K562 (cell line): Measurements from ENCODE around the gene HOXB3. TPM values are rescaled to one million over a fixed set of nuclear protein-coding genes. Genes with fewer than 3 reads are reported as not detected.

Experiments used
- CBFB ChIP-seq: sonication (generic); formaldehyde crosslinking; IDR thresholded peaks from 2 replicates; pipeline ENCODE4 v1.4.0; 2020; ENCODE audit warnings: mild to moderate bottlenecking, missing genetic modification reagents
- EHMT2 ChIP-seq: fragments of 450-650 bp; IDR thresholded peaks from 2 replicates; pipeline ENCODE4 v1.6.1; 2018; ENCODE audit warnings: antibody characterized with exemption
- EP400 ChIP-seq: fragments of 450-650 bp; IDR thresholded peaks from 2 replicates; pipeline ENCODE4 v1.6.1; 2017; ENCODE audit warnings: antibody characterized with exemption, mild to moderate bottlenecking, moderate library complexity
- ETV1 ChIP-seq: fragments of 450-650 bp; conservative IDR thresholded peaks from 2 replicates; pipeline ENCODE4 v1.6.1; 2016; ENCODE audit warnings: missing genetic modification characterization, control low read depth, low read depth, missing compliant biosample characterization
- FOXJ3 ChIP-seq: sonication (generic); formaldehyde crosslinking; IDR thresholded peaks from 2 replicates; pipeline ENCODE4 v1.4.0; 2020; ENCODE audit warnings: mild to moderate bottlenecking, missing genetic modification reagents
- HCFC1 ChIP-seq: IDR thresholded peaks from 2 replicates; pipeline ENCODE4 v1.6.1; 2012; ENCODE audit warnings: low read depth, low read length, improper control_type of control experiment
- JUND ChIP-seq, 2 experiments: IDR thresholded peaks; 2 replicates in 1 of 2; 3 replicates in 1 of 2; pipeline ENCODE4 v1.6.1; 2011; ENCODE audit warnings: borderline replicate concordance in 2 of 2, low read depth in 2 of 2, low read length in 2 of 2, improper control_type of control experiment in 1 of 2, missing biosample characterization in 1 of 2, missing genetic modification characterization in 1 of 2, missing genetic modification reagents in 1 of 2
- MAZ ChIP-seq, 2 experiments: fragments of 450-650 bp in 1 of 2; sonication (generic) in 1 of 2; formaldehyde crosslinking; IDR thresholded peaks in 1 of 2; conservative IDR thresholded peaks in 1 of 2; 2 replicates each; pipeline versions ENCODE4 v1.4.0 to v1.5.0; 2020; ENCODE audit warnings: mild to moderate bottlenecking in 1 of 2, missing genetic modification reagents in 1 of 2
- POU5F1 ChIP-seq: fragments of 150-350 bp; IDR thresholded peaks from 2 replicates; pipeline ENCODE4 v1.6.1; 2014; ENCODE audit warnings: borderline replicate concordance, low read length, low read depth, mild to moderate bottlenecking; ENCODE audit not compliant: partially characterized antibody
- PRMT5 ChIP-seq: sonication (generic); formaldehyde crosslinking; IDR thresholded peaks from 2 replicates; pipeline ENCODE4 v1.5.0; 2020; ENCODE audit warnings: missing genetic modification reagents
- RBM15 ChIP-seq: fragments of 200-400 bp; formaldehyde crosslinking; IDR thresholded peaks from 2 replicates; pipeline ENCODE4 v1.6.1; 2018; ENCODE audit warnings: mild to moderate bottlenecking, low read length, moderate library complexity; ENCODE audit not compliant: insufficient read depth
- SMARCA5 ChIP-seq: fragments of 450-650 bp; IDR thresholded peaks from 2 replicates; pipeline ENCODE4 v1.6.1; 2016
- SMC3 ChIP-seq: conservative IDR thresholded peaks from 2 replicates; pipeline ENCODE4 v1.6.1; 2011; ENCODE audit warnings: low read depth, low read length, improper control_type of control experiment; ENCODE audit not compliant: insufficient read depth
- SP1 ChIP-seq: sonication (generic); formaldehyde crosslinking; IDR thresholded peaks from 2 replicates; pipeline ENCODE4 v1.8.1; 2022; ENCODE audit warnings: mild to moderate bottlenecking, missing genetic modification reagents
- SUPT5H ChIP-seq: fragments of 450-650 bp; IDR thresholded peaks from 2 replicates; pipeline ENCODE4 v1.6.1; 2016
- TOE1 ChIP-seq, 2 experiments: fragments of 450-650 bp in 1 of 2; sonication (generic) in 1 of 2; formaldehyde crosslinking in 1 of 2; IDR thresholded peaks; 2 replicates each; pipeline versions ENCODE4 v1.7.1 to v1.8.0; 2016 to 2022; ENCODE audit warnings: borderline replicate concordance in 2 of 2, mild to moderate bottlenecking in 2 of 2, antibody characterized with exemption in 1 of 2, inconsistent platforms in 1 of 2, low read depth in 1 of 2, missing genetic modification reagents in 1 of 2, moderate library complexity in 1 of 2
- polyA plus RNA-seq, 8 experiments: library from polyadenylated mRNA; depleted of rRNA in 4 of 8; stranded (reverse) in 5 of 8; unstranded in 3 of 8; fragments of >200 nt; fragmentation: Nextera tagmentation in 2 of 8; fragmentation: Illumina TruSeq in 1 of 8; extraction: Ambion mirVana in 2 of 8; extraction: Trizol in 1 of 8; gene quantifications; 2 replicates each; pipeline versions ENCODE4 v1.2.1 to v1.2.3, GENCODE V29; 2011 to 2014; ENCODE audit warnings: inconsistent platforms in 1 of 8, missing spikeins in 1 of 8
- total RNA-seq, 7 experiments: library from RNA; depleted of rRNA in 6 of 7; stranded (reverse); fragments of >200 nt in 6 of 7; fragmentation: Illumina TruSeq in 2 of 7; extraction: Trizol in 2 of 7; gene quantifications; 2 replicates each; pipeline versions ENCODE4 v1.2.1 to v1.2.3, GENCODE V29; 2011 to 2021; ENCODE audit warnings: low replicate concordance in 1 of 7
- TF ChIP-seq, protein P1 (sequence below): fragments of 250-450 bp; sonication (Bioruptor Pico); IDR thresholded peaks from 2 replicates; pipeline ENCODE4 v1.5.0; 2021; ENCODE audit warnings: mild to moderate bottlenecking, borderline replicate concordance
- TF ChIP-seq, protein P2 (sequence below), 3 experiments: IDR thresholded peaks in 2 of 3; conservative IDR thresholded peaks in 1 of 3; 2 replicates each; pipeline ENCODE4 v1.5.1; 2011 to 2012; ENCODE audit warnings: low read length in 3 of 3, mild to moderate bottlenecking in 3 of 3, control low read depth in 2 of 3, improper control_type of control experiment in 1 of 3, inconsistent platforms in 1 of 3, low read depth in 1 of 3, mixed read lengths in 1 of 3, moderate library complexity in 1 of 3; ENCODE audit not compliant: insufficient read depth in 2 of 3
- TF ChIP-seq, protein P3 (sequence below): sonication (generic); formaldehyde crosslinking; IDR thresholded peaks from 2 replicates; pipeline ENCODE4 v1.8.0; 2022; ENCODE audit warnings: missing genetic modification reagents, mild to moderate bottlenecking, moderate library complexity, borderline replicate concordance
- TF ChIP-seq, protein P4 (sequence below): sonication (generic); formaldehyde crosslinking; IDR thresholded peaks from 2 replicates; pipeline ENCODE4 v1.8.0; 2022; ENCODE audit warnings: mild to moderate bottlenecking, low read depth, missing genetic modification reagents

HOXB3 gene
- total and polyA plus RNA-seq, 9 of the 15 experiments (the other 6 are each of a cell fraction or from before 2014, with no cell fraction given), result 2.4 to 41.3 (median 20.2) TPM

DNA sequence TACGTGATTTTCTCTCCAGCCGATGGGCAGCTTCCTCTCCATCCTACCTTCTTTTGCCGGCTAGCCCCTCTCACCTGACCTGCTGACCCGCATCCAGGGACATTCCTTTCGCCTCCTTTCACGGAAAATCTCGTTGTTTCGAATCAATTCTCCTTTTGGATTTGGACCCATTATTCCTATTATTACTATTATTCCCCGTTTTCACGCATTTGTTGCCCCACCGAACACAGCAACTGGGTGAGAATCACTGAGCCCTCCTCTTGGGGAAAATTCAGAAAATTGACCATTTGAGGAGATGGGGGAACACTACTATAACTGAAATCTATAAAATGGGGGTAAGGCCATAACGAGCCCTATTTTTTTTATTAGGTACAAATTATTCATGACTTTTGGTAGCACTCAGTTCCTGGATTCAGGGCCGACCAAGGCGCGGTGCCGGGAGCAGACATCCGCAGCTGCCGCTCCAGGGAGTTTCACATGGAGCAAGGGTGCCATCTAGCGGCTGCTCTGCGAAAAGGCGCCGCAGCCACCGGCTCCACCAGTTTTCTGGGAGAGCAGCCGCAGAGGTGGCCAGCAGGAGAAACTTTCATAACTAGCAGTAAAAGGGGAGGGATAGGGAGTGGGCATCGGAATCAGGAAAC, 28.3 kb upstream of the HOXB3 start (continued):
- TF ChIP-seq, protein P1, sequence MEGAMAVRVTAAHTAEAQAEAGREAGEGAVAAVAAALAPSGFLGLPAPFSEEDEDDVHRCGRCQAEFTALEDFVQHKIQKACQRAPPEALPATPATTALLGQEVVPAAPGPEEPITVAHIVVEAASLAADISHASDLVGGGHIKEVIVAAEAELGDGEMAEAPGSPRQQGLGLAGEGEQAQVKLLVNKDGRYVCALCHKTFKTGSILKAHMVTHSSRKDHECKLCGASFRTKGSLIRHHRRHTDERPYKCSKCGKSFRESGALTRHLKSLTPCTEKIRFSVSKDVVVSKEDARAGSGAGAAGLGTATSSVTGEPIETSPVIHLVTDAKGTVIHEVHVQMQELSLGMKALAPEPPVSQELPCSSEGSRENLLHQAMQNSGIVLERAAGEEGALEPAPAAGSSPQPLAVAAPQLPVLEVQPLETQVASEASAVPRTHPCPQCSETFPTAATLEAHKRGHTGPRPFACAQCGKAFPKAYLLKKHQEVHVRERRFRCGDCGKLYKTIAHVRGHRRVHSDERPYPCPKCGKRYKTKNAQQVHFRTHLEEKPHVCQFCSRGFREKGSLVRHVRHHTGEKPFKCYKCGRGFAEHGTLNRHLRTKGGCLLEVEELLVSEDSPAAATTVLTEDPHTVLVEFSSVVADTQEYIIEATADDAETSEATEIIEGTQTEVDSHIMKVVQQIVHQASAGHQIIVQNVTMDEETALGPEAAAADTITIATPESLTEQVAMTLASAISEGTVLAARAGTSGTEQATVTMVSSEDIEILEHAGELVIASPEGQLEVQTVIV, result no peak
- TF ChIP-seq SMARCA5, result no peak
- no peak for TF ChIP-seq PRMT5 (CRISPR knock-in tag)
- no peak for TF ChIP-seq CBFB (CRISPR knock-in tag)
- no peak for TF ChIP-seq RBM15
- peak; percentile 7; the same call in 1 of the 2 replicates for TF ChIP-seq EP400
- 0 out of 2 replicates have a peak, but pooled peaks have one; percentile 49 for TF ChIP-seq SUPT5H
- peak; percentile 90 for TF ChIP-seq SMC3
- TF ChIP-seq, protein P2, sequence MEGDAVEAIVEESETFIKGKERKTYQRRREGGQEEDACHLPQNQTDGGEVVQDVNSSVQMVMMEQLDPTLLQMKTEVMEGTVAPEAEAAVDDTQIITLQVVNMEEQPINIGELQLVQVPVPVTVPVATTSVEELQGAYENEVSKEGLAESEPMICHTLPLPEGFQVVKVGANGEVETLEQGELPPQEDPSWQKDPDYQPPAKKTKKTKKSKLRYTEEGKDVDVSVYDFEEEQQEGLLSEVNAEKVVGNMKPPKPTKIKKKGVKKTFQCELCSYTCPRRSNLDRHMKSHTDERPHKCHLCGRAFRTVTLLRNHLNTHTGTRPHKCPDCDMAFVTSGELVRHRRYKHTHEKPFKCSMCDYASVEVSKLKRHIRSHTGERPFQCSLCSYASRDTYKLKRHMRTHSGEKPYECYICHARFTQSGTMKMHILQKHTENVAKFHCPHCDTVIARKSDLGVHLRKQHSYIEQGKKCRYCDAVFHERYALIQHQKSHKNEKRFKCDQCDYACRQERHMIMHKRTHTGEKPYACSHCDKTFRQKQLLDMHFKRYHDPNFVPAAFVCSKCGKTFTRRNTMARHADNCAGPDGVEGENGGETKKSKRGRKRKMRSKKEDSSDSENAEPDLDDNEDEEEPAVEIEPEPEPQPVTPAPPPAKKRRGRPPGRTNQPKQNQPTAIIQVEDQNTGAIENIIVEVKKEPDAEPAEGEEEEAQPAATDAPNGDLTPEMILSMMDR (IDR thresholded peaks at IDR 0.05 in 2 of 3, conservative IDR thresholded peaks at IDR 0.05 in 1 of 3; ENCODE audit: insufficient read depth in 2 of 3, low read depth in 1 of 3, low read length in 3 of 3), result peak; percentile 96 to 97 (median 96)
- TF ChIP-seq ETV1 (tag), result 0 out of 2 replicates have a peak, but pooled peaks have one; percentile 22
- 0 out of 2 replicates have a peak, but pooled peaks have one; percentile 4 for TF ChIP-seq HCFC1
- TF ChIP-seq JUND (IDR thresholded peaks at IDR 0.05; ENCODE audit: borderline replicate concordance, low read depth, low read length), result no peak
- TF ChIP-seq JUND (tag; IDR thresholded peaks at IDR 0.05; ENCODE audit: borderline replicate concordance, low read depth, low read length), result no peak; the same call in 2 of the 3 replicates
- 0 out of 2 replicates have a peak, but pooled peaks have one; percentile 51 for TF ChIP-seq TOE1 (IDR thresholded peaks at IDR 0.05; ENCODE audit: borderline replicate concordance)
- TF ChIP-seq TOE1 (CRISPR knock-in tag; IDR thresholded peaks at IDR 0.05; ENCODE audit: borderline replicate concordance, low read depth), result no peak
- no peak for TF ChIP-seq FOXJ3 (CRISPR knock-in tag)
- TF ChIP-seq, protein P3, sequence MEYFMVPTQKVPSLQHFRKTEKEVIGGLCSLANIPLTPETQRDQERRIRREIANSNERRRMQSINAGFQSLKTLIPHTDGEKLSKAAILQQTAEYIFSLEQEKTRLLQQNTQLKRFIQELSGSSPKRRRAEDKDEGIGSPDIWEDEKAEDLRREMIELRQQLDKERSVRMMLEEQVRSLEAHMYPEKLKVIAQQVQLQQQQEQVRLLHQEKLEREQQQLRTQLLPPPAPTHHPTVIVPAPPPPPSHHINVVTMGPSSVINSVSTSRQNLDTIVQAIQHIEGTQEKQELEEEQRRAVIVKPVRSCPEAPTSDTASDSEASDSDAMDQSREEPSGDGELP (CRISPR knock-in tag), result peak; percentile 79
- TF ChIP-seq, protein P4, sequence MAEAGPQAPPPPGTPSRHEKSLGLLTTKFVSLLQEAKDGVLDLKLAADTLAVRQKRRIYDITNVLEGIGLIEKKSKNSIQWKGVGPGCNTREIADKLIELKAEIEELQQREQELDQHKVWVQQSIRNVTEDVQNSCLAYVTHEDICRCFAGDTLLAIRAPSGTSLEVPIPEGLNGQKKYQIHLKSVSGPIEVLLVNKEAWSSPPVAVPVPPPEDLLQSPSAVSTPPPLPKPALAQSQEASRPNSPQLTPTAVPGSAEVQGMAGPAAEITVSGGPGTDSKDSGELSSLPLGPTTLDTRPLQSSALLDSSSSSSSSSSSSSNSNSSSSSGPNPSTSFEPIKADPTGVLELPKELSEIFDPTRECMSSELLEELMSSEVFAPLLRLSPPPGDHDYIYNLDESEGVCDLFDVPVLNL (CRISPR knock-in tag), result no peak
- 0 out of 2 replicates have a peak, but pooled peaks have one; percentile 5 for TF ChIP-seq SP1 (CRISPR knock-in tag)
- TF ChIP-seq POU5F1, result no peak
- TF ChIP-seq EHMT2, result no peak
- TF ChIP-seq MAZ (CRISPR knock-in tag; conservative IDR thresholded peaks at IDR 0.05 in 1 of 2, IDR thresholded peaks at IDR 0.05 in 1 of 2), result peak in 1 of 2 experiments; percentile 65; a peak in 2 of 4 replicates
